HG03565 (cell line): Measurements from ENCODE around the gene FITM1.

Experiments used
- ATAC-seq: cut with Tn5 transposase; IDR thresholded peaks from one replicate; pipeline ENCODE4 v1.9.1; 2021; ENCODE audit warnings: mild to moderate bottlenecking, moderate library complexity; ENCODE audit not compliant: unreplicated experiment

FITM1 gene

DNA sequence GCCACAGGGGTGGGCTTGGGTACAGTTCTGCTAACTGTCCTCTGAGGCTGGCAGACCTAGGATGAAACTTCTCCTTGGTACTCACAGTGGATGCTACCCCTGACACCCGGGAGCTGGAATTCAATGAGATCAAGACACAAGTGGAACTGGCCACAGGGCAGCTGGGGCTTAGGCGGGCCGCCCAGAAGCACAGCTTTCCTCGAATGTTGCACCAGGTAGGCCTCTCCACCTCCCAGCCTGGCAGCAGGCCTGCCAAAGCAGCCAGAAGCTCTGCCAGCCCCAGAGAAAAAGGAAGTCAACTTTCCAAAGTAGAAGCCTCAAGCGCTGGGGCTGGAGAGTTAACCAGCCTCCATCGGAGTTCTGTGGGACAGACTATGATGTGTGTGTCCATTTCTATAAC lies 13.3 kb upstream of the FITM1 start:
- no peak for ATAC-seq

DNA sequence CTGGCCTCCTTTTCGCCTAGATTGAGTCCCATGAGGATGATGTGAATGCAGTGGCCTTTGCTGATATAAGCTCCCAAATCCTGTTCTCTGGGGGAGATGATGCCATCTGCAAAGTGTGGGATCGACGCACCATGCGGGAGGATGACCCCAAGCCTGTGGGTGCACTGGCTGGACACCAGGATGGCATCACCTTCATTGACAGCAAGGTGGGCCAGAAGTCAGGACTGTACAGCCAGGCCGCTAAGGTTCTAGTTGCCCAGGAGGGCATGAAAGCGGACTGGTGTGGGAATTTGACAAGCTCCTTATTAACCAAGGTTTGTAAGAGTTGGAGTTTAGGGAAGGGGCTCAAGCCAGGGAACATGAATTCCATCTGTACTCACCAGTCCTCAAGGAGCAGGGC lies 10.8 kb upstream of the FITM1 start:
- no peak for ATAC-seq

DNA sequence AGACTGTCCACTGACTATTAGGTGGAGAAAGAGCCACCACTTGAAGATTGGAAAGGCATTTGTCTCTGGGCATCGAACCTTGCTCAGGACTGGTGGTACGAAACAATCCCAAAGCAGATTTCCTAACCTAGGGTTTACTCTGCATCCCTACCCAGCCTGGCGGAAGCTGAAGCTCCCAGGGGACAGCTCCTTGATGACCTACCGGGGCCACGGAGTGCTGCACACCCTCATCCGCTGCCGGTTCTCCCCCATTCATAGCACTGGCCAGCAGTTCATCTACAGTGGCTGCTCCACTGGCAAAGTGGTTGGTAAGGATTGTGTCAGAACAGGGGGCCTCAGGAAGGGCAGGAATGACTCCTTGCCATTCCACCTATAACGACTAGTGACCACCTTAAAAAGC lies 9.2 kb upstream of the FITM1 start:
- ATAC-seq: no peak

DNA sequence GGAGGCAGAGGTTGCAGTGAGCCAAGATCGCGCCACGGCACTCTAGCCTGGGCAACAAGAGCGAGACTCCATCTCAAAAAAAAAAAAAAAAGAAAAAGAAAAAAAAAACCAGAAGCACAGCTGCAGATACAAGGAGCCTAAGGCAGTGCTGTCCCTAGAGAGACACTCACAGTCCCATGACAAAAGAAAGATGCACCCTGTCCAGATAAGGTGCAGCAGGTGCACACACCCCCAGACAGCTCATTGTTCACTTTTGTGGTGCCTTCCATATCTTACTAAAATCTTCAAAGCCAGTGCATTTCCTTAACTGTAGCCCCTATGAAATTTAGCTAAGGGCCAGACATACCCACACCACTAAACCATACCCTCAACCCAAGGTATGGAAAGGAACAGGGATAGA lies 8.0 kb upstream of the FITM1 start:
- no peak for ATAC-seq

DNA sequence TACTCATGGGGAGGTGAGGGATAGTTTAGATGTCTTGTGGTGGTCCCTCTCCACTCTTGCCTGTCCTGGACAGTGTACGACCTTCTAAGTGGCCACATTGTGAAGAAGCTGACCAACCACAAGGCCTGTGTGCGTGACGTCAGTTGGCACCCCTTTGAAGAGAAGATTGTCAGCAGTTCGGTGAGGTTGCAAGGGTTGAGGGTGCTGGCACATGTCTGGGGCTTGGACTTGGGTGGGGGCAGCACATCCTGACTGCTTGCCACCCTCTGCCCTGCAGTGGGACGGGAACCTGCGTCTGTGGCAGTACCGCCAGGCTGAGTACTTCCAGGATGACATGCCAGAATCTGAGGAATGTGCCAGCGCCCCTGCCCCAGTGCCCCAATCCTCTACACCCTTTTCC lies 7.6 kb upstream of the FITM1 start:
- ATAC-seq: no peak

DNA sequence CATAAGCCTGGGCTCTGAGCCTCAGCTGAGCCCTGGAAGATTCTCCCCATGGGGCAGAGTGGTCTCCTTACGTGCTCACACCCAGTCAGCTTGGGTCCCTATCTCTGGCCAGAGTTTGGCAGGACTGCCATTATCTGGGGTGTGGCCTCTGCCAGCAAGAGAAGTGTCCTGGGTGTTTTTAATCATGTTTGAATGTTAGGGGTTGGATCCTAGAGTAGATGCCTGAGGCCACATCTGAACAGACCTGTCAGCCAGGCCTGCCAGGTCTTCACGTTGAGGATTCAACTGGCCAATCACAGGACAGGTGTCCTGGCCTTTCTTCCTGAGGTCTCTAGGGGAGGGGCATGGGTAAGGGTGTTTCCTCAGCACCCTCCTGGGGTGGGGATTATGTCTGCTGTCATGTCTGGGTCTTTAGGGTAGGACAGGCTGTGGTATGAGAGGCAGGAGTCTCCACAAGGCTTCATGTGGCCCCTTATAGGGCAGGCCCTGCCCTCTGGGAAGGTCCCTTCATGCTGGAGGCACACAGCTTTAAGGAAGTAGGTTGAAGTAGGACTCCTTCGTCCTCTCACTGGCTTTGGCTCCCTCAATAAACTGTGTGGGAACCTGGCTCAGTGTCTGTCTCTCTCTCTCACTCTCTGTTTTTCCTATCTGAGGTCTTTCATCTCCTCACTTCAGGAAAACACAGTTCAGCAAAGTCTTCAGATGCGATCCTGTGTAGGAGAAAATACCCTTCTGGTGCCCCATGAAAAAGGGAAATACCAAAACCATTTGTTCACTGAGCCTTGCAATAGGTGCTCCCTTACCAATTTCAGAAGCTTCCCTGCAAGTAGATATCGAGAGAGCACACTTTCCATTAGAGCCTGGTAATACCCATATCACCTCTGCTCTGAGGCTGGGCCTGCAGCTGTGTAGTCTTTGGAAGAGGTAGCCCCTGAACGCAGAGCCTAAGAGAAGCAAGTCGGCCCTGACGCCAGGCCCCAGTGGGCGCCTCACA lies 6.7 kb upstream of the FITM1 start:
- peak; percentile 49 for ATAC-seq

DNA sequence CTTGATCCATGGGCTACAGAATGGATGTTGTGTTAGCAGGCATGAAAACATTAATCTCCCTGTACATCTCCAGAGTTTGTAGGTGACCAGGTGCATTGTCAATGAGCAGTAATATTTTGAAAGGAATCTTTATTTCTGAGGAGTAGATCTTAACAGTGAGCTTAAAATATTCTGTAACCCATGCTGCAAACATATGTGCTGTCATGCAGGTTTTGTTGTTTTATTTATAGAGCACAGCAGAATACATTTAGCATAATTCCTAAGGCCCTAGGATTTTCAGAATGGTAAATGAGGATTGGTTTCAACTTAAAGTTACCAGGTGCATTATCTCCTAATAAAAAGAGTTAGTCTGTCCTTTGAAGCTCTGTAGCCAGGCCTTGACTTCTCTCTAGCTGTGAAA lies 3.5 kb upstream of the FITM1 start:
- ATAC-seq: no peak

DNA sequence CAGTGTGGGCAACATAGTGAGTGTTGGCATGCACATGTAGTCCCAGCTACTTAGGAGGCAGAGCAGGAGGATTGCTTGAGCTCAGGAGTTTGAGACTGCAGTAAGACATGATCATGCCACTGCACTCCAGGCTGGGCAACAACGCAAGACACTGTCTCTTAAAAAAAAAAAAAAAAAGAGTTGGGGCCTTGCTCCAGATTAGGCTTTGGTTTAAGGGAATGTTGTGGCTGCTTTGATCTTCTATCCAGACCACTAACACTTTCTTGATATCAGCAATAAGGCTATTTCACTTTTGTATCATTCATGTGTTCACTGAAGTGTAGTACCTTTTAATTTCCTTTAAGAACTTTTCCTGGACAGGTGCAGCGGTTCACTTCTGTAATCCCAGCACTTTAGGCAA lies 2.8 kb upstream of the FITM1 start:
- no peak for ATAC-seq

DNA sequence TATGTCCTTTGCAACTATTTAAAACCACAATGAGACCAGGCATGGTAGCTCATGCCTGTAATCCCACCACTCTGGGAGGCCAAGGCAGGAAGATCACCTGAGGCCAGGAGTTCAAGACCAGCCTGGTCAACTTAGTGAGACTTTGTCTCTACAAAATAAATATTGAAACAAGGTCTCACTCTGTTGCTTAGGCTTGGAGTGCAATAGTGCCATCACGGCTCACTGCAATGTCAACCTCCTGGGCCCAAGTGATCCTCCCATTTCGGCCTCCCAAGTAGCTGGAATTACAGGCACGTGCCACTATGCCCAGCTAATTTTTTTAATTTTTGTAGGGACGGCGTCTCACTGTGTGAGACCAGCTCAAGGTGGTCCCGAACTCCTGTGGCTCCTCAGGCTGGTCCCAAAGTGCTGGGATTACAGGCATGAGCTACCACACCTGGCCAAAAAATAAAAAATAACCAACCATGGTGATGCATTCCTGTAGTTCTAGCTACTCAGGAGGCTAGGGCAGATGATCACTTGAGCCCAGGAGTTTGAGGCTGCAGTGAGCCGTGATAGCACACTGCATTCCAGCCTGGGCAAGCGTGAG lies 955 bp upstream of the FITM1 start:
- ATAC-seq: no peak

DNA sequence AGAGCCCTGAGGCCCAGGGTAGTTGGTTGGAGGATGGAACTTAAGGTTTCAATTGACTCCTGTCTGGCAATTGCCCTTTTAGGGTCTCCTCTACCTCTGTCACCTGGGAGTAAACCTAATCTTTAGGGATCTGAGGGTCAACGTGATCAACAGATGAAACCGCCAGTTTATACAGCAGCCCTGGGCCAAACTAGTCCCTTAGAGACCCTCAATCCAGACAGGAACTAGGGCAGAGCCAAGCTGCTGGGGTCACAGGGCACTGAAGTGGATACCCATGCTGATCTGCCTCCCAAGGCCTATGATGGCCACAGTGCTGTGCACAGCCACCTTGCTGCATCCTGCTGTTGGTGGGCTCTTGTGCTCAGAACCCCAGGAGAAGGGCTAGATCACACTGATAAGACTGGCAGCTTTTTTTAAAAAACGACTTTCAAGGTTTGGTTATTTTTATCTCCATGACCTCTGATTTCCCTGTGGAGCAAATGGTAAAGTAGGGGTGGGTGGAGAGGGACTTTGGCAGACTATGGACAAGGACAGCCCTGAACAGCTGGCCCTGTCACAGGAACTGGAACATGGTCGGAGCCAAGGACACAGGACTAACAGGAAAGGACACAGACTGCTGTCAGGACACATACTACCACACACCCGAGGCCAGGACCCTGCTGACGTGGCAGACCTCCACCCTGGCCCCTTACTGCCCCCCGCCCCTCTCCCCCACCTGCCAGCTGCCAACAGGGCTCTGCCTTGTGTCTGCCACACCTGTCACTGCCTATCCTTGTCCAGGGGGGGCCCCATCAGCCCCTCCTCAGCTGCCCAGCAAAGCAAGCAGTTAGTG lies 474 bp downstream of the FITM1 start:
- no peak for ATAC-seq

DNA sequence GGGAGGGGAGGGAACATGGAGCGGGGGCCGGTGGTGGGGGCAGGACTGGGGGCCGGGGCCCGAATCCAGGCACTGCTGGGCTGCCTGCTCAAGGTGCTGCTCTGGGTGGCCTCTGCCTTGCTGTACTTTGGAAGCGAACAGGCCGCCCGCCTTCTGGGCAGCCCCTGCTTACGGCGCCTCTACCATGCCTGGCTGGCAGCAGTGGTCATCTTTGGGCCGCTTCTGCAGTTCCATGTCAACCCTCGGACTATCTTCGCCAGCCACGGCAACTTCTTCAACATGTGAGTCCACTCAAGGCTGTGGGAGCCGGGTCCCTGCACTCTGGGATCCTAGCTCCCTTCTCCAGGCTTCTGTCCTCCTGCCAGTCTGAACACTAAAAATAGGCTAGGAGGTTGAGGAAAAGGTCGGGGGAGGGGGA lies 1.1 kb downstream of the FITM1 start:
- ATAC-seq: no peak

DNA sequence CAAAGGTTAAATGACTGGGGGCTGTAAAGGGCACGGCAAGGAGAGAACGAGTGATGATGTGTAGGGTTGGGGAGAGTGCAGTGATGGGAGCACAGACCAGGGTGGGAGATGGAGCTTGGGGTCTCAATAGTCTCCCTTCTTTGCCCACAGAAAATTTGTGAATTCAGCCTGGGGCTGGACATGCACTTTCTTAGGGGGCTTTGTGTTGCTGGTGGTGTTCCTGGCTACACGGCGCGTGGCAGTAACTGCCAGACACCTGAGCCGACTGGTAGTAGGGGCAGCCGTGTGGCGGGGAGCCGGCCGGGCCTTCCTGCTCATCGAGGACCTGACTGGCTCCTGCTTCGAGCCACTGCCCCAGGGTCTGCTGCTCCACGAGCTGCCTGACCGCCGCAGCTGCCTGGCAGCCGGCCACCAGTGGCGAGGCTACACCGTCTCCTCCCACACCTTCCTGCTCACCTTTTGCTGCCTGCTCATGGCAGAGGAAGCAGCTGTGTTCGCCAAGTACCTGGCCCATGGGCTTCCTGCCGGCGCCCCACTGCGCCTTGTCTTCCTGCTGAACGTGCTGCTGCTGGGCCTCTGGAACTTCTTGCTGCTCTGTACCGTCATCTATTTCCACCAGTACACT lies 1.7 kb downstream of the FITM1 start:
- ATAC-seq: no peak

DNA sequence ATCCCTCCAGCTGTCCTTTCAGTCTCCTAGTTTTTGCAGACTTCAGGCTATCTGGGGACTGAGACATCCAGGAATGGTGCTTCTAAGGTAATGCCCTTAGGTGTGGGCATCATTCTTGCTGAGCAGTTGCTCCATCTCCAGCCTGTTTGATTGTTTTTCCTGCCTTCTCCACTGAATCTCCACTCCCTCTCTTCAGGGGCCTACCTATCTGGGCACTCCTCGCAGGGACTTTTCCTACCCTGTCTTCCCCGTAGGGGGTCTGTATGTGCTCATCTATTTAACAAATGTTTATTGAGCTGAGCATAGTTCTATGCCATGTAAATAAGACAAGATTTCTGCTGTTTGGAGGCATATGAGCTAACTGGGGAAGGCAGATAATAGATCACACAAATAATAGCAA lies 2.5 kb downstream of the FITM1 start:
- no peak for ATAC-seq

DNA sequence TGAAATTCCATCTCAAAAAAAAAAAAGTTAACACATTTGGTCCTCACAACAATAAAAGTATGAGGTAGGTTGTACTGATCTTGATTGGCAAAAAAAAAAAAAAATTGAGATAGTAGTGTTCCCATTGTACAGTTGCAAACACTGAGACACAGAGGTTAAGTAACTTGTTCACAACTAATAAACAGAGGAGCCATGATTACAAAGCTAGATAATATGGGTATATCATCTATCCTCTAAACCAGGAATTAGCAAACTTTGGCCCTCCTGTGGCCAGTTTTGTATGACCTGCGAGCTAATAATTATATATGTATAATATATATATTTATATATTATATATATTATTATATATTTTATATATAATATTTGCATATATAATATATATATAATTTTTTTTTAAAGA lies 3.3 kb downstream of the FITM1 start:
- ATAC-seq: no peak

DNA sequence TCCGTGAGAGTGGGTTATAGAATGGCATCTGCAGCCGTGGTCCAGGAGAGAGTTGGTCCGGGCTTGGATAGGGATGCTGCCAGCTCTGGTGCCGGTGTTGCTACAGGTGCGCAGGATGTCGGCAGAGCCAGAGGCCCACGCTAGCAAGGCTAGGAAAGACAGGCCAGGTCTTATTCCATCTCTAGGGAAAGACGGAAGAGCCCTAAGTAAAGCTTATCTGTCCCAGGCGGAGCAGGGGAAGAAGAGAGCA lies 5.0 kb downstream of the FITM1 start:
- ATAC-seq: no peak

DNA sequence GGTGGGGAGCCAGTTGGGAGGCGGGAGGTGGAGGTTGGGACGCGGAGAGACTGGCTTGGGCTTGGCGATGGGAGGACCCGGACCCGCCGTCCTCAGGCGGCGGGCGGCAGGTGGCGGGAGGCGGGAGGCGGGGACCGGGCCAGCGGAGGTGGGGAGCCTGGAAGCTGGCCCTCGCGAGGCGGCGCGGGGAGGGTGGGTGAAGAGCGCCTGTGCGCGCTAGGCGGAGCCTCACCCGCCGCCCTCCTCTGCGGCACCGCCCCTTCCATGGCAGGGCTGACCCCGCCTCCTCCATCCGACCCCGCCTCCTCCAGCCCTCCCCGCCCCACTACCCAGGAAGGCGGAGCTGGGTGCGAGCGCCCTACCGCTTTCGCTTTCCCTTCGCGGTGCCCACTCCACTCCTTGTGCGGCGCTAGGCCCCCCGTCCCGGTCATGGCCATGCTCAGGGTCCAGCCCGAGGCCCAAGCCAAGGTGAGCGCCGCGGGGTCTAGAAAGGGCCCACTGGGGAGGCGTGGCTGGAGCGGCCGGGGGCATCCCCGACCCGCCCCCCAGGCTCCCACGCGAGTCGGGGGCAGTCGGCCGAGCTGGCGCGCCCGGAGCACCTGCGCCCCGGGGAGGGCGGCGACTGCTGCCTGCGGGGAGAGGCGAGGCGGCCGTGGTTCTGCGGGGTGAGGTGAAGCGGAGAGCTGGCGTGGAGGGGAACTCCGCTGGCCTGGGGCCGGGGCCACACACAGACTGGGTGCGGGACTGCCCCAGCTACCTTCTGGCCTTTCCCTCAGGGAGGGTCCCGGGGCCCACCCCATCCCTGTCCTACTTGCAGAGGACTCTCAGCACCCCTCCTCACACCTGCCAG lies 5.6 kb downstream of the FITM1 start, which contains the start of gene PSME1:
Gene PSME1, plus strand, starts transcription at position 361 of the 850 bp plus-strand sequence. Its CDS starts 69 bp downstream, at position 430.
- ATAC-seq: peak; percentile 64

DNA sequence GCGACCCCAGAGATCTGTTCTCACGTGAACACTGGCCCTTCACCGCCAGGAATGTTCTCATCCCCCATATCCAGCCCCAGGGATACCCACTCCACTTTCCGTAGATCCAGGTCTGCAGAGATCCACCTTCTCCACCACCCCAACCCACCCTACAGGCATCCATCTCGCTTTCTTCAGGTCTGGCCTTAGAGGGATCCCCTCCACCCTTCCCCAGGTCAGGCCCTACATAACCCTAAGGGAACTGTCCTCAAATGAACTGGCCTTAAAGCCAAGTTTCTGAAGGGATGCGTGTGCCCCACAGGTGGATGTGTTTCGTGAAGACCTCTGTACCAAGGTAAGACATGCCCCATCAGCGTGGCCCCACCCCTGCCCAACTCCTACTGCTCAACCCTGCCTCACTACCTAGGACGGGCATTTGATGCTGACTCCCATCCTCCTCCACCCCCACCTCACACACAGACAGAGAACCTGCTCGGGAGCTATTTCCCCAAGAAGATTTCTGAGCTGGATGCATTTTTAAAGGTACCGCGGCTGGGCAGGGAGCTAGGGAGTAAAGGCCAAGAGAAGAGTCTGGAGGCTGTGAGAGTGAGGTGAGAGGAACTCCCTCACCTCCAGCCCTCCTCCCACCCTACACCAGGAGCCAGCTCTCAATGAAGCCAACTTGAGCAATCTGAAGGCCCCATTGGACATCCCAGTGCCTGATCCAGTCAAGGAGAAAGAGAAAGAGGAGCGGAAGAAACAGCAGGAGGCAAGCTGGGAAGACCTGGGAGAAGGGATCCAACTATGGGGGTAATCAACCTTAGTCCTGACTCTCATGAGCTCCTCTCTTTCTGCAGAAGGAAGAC lies 6.4 kb downstream of the FITM1 start:
- ATAC-seq: no peak

DNA sequence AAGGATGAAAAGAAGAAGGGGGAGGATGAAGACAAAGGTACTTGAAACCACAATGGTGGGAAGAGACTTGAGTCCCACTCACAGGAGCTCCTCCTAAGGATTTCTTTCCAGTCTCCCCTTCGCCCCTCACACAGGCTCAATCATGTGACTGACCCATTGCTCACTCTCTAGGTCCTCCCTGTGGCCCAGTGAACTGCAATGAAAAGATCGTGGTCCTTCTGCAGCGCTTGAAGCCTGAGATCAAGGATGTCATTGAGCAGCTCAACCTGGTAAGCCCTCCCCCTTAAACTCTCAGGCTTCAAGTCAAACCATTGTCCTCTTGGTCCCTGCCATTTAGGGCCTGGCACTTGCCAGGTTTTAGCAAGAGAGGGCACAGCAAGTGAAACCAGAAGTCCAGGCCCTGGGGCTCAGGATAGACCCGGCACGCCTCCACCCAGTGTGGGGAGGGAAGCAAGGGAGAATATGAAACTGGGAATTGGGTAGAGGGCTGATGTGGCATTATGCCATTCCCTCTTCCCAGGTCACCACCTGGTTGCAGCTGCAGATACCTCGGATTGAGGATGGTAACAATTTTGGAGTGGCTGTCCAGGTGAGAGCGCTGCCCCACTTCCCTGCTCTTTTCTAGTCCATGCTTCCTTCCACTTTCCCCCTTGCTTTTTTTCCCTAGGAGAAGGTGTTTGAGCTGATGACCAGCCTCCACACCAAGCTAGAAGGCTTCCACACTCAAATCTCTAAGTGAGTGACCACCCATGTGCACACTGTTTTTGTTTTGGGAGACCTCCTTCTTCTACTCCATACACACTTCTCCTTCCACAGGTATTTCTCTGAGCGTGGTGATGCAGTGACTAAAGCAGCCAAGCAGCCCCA lies 7.3 kb downstream of the FITM1 start:
- ATAC-seq: no peak
